ENCODE results near the gene IL10RB. TPM values are rescaled to one million over a fixed set of nuclear protein-coding genes. Genes with fewer than 3 reads are reported as not detected.
A peak's percentile ranks its signal among the peaks of the same experiment; 100 is the strongest.
"Not testable (repeated sequence)": the region's sequence is repeated elsewhere in the genome, so short reads cannot be mapped to it uniquely, and the experiment has no call there.

The IL10RB gene
- total RNA-seq = 17.2 to 19.2 TPM (median 19.1 TPM) in 3 replicates

GRCh38 chr21:33266050-33266788, at the start of gene IL10RB:
TSS of gene IL10RB (plus strand) at chr21:33266367. CDS start at chr21:33266466, 99 bp downstream.
- H3K27me3 Mint-ChIP-seq (ENCODE audit: low read depth) = no peaks in the 10 kb centered on the region
- H3K36me3 Mint-ChIP-seq = peaks cover 22% of the 10 kb centered on the region
- H3K27ac Mint-ChIP-seq = peak within 1 kb of the TSS; percentile 89
- peak; percentile 62 to 74 for DNase-seq (ENCODE audit: low spot score in 2 of 2, unreplicated experiment in 2 of 2)
- no peaks in the 10 kb centered on the region for H3K9me3 Mint-ChIP-seq
- TF ChIP-seq CTCF (IDR thresholded peaks at IDR 0.05; ENCODE audit: unreplicated experiment) = no peak
- peaks cover 22% of the 10 kb centered on the region for H3K4me1 Mint-ChIP-seq
- H3K4me3 Mint-ChIP-seq = peak within 1 kb of the TSS; percentile 77

- peaks cover 4% of the 10 kb centered on the region for H3K4me1 Mint-ChIP-seq
- H3K4me3 Mint-ChIP-seq = no peak overlapping the region
- peaks cover 3% of the 10 kb centered on the region for H3K27me3 Mint-ChIP-seq (ENCODE audit: low read depth)
- no peak for DNase-seq (ENCODE audit: low spot score in 2 of 2, unreplicated experiment in 2 of 2)
- TF ChIP-seq CTCF (IDR thresholded peaks at IDR 0.05; ENCODE audit: unreplicated experiment) = no peak
- peaks cover 23% of the 10 kb centered on the region for H3K9me3 Mint-ChIP-seq
- H3K27ac Mint-ChIP-seq = no peak overlapping the region
- no peaks in the 10 kb centered on the region for H3K36me3 Mint-ChIP-seq
Observed at GRCh38 chr21:33217138-33217520, 49.0 kb upstream of the IL10RB start.

DNA sequence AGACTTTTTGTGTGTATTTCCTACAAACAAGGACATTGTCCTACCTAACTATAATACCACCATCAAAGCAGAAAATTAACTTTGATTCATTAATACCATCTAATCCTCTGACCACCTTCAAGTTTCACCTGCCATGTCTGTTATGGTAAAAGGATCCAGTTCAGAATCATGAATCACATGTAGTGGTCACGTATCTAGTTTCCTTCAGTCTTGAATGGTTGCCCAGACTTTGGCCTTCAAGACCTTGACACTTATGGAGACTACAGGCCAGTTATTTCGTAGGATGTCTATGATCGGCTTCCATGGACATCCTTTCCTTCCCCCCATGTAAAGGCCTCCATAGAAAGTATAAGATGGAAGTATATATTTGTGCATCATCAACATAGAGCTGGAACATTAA, 46.9 kb upstream of the IL10RB start:
- no peak overlapping the region for H3K27ac Mint-ChIP-seq
- DNase-seq (ENCODE audit: low spot score in 2 of 2, unreplicated experiment in 2 of 2) = no peak
- H3K9me3 Mint-ChIP-seq = peaks cover 27% of the 10 kb centered on the region
- no peaks in the 10 kb centered on the region for H3K27me3 Mint-ChIP-seq (ENCODE audit: low read depth)
- no peaks in the 10 kb centered on the region for H3K4me1 Mint-ChIP-seq
- peaks cover 3% of the 10 kb centered on the region for H3K36me3 Mint-ChIP-seq
- H3K4me3 Mint-ChIP-seq = no peak overlapping the region
- no peak for TF ChIP-seq CTCF (IDR thresholded peaks at IDR 0.05; ENCODE audit: unreplicated experiment)

DNA sequence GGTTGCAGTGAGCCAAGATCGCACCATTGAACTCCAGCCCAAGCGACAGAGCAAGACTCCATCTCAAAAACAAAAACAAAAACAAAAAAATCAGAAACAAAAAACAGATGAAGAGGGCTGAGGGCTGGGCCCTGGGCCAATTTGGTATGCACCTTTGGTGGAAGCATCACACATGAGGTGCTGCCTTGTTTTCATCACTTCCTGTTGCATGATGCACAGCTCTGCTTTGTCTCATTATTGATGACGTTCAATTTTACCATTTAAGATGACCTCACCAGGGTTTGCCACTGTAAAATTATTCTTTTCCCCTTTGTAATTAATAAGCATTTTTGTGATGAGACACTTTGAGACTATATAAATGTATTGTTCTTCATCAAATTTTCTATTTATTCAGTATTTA, 46.2 kb upstream of the IL10RB start:
- DNase-seq (ENCODE audit: low spot score in 2 of 2, unreplicated experiment in 2 of 2) = no peak
- H3K4me3 Mint-ChIP-seq = no peak overlapping the region
- H3K9me3 Mint-ChIP-seq = peaks cover 27% of the 10 kb centered on the region
- TF ChIP-seq CTCF (IDR thresholded peaks at IDR 0.05; ENCODE audit: unreplicated experiment) = no peak
- H3K27me3 Mint-ChIP-seq (ENCODE audit: low read depth) = no peaks in the 10 kb centered on the region
- peaks cover 3% of the 10 kb centered on the region for H3K36me3 Mint-ChIP-seq
- H3K4me1 Mint-ChIP-seq = no peaks in the 10 kb centered on the region
- H3K27ac Mint-ChIP-seq = no peak overlapping the region

DNA sequence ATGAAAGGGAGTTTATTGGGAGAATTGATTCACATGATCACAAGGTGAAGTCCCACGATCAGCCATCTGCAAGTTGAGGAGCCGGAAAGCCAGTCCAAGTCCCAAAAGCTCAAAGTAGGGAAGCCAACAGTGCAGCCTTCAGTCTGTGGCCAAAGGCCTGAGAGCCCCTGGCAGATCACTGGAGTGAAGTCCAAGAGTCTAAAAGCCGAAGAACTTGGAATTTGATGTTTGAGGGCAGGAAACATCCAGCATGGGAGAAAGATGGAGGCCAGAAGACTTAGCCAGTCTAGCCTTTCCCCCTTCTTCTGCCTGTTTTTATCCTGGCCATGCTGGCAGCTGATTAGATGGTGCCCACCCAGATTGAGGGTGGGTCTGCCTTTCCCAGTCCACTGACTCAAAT, 40.8 kb upstream of the IL10RB start:
- not testable (repeated sequence) for DNase-seq (ENCODE audit: low spot score in 2 of 2, unreplicated experiment in 2 of 2); H3K27me3 Mint-ChIP-seq (ENCODE audit: low read depth); H3K4me3 Mint-ChIP-seq; H3K36me3 Mint-ChIP-seq; H3K27ac Mint-ChIP-seq
- H3K9me3 Mint-ChIP-seq = peaks cover 20% of the 10 kb centered on the region
- peaks cover 19% of the 10 kb centered on the region for H3K4me1 Mint-ChIP-seq

DNA sequence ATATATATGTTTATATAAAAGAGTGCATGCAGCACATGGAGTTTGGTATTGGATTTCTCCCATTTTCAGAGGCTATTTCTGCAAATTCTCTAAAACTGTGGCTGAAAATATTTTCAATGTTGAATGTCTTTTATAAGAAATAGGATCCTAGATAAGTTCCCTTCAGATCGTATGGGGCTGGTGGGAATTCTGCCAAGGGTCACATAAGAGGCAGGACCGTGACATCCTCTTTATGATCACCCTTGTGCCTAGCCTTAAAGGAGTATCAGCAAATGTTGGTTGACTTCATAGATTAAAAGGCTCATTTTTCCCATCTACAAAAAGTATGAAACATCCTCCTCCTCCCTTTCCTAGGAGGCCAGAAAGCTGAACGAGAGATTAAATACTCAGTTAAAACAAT, 37.7 kb upstream of the IL10RB start:
- Mint-ChIP-seq H3K4me3 (peak overlapping the region; percentile 45), H3K27me3 (ENCODE audit: low read depth) (no peaks in the 10 kb centered on the region), H3K36me3 (no peaks in the 10 kb centered on the region), H3K4me1 (peaks cover 43% of the 10 kb centered on the region), H3K9me3 (no peaks in the 10 kb centered on the region), H3K27ac (peak overlapping the region; percentile 69)
- no peak for TF ChIP-seq CTCF (IDR thresholded peaks at IDR 0.05; ENCODE audit: unreplicated experiment)
- no peak for DNase-seq (ENCODE audit: low spot score in 2 of 2, unreplicated experiment in 2 of 2)

All from mesothelial cell of epicardium (in vitro differentiated cells).